B cell (primary cell): ENCODE data around the gene PLPP4.

ENCODE experiments used
- EZH2 ChIP-seq: IDR thresholded peaks from 2 replicates; pipeline ENCODE4 v1.6.1; 2012; ENCODE audit warnings: borderline replicate concordance, low read depth, mild to moderate bottlenecking, moderate library complexity, low read length; ENCODE audit not compliant: insufficient read depth, poor library complexity, severe bottlenecking
- TF ChIP-seq, protein P1 (sequence below): fragments of 200-600 bp; IDR thresholded peaks from one replicate; pipeline ENCODE4 v1.8.0; 2022; ENCODE audit warnings: antibody characterized with exemption, mild to moderate bottlenecking

DNA sequence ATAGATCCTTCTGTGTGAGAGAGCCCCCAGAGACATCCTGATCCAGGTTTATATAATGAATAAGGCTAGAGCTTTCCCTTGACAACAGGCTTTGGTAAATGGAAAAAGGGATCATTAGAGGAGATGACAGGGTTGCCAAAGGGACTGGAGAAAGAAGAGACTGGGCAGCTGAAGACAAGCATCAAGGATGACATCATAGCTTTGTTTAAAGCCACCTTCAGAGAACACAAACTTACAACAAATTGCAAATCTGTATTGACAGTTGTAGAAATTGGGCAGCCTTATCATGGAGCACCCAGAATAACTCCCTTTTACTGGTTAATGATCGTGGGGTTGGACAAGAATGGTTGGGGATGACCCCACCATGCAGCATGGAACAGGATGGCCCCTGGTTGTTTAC lies 3.7 kb upstream of the PLPP4 start:
- TF ChIP-seq, protein P1, sequence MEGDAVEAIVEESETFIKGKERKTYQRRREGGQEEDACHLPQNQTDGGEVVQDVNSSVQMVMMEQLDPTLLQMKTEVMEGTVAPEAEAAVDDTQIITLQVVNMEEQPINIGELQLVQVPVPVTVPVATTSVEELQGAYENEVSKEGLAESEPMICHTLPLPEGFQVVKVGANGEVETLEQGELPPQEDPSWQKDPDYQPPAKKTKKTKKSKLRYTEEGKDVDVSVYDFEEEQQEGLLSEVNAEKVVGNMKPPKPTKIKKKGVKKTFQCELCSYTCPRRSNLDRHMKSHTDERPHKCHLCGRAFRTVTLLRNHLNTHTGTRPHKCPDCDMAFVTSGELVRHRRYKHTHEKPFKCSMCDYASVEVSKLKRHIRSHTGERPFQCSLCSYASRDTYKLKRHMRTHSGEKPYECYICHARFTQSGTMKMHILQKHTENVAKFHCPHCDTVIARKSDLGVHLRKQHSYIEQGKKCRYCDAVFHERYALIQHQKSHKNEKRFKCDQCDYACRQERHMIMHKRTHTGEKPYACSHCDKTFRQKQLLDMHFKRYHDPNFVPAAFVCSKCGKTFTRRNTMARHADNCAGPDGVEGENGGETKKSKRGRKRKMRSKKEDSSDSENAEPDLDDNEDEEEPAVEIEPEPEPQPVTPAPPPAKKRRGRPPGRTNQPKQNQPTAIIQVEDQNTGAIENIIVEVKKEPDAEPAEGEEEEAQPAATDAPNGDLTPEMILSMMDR: no peak
- no peak for TF ChIP-seq EZH2
